Transverse colon (tissue), 4 donors: ENCODE measurements around the gene DOCK10.

Experiments
- CTCF ChIP-seq, 5 experiments: fragments of 200-600 bp in 3 of 5; fragments of 450-650 bp in 2 of 5; sonication (generic) in 3 of 5; IDR thresholded peaks; 1 replicate in 2 of 5; 2 replicates in 3 of 5; pipeline ENCODE4 v1.5.1; 2016 to 2017; ENCODE audit warnings: antibody characterized with exemption in 5 of 5, inconsistent platforms in 3 of 5, mild to moderate bottlenecking in 2 of 5, moderate library complexity in 1 of 5
- POLR2AphosphoS5 ChIP-seq, 3 donors: sonication (generic); formaldehyde crosslinking; IDR thresholded peaks; one replicate each; pipeline ENCODE4 v1.6.1; 2016; ENCODE audit warnings: antibody characterized with exemption in 3 of 3

- TF ChIP-seq CTCF (IDR thresholded peaks at IDR 0.05), result no peak
- no peak for TF ChIP-seq POLR2AphosphoS5 (IDR thresholded peaks at IDR 0.05)
Observed at GRCh38 chr2:225036431-225036830, 5.8 kb downstream of the DOCK10 start.
